Endothelial cell of umbilical vein (primary cell): ENCODE measurements around the gene CAMTA1.

Experiments used
- EZH2 ChIP-seq: IDR thresholded peaks from 2 replicates; pipeline ENCODE4 v1.6.1; 2012; ENCODE audit warnings: borderline replicate concordance, low read depth, mild to moderate bottlenecking, moderate library complexity, low read length, inconsistent platforms; ENCODE audit not compliant: severe bottlenecking
- FOS ChIP-seq: IDR thresholded peaks from 2 replicates; pipeline ENCODE4 v1.6.1; 2011; ENCODE audit warnings: mild to moderate bottlenecking, low read length, moderate library complexity, borderline replicate concordance; ENCODE audit not compliant: insufficient read depth
- GATA2 ChIP-seq: IDR thresholded peaks from 2 replicates; pipeline ENCODE4 v1.7.0; 2011; ENCODE audit warnings: low read depth, mild to moderate bottlenecking, moderate library complexity, mixed read lengths, low read length; ENCODE audit not compliant: insufficient read length, insufficient read depth
- JUN ChIP-seq: IDR thresholded peaks from 2 replicates; pipeline ENCODE4 v1.6.1; 2011; ENCODE audit warnings: borderline replicate concordance, low read depth; ENCODE audit not compliant: insufficient read length, insufficient read depth
- MYC ChIP-seq: IDR thresholded peaks from one replicate; pipeline ENCODE4 v1.6.1; 2011; ENCODE audit warnings: mild to moderate bottlenecking, low read depth, low read length
- POLR2A ChIP-seq: IDR thresholded peaks from 2 replicates; pipeline ENCODE4 v1.6.1; 2012; ENCODE audit warnings: low read depth, mild to moderate bottlenecking, control low read depth, low read length
- POLR2AphosphoS5 ChIP-seq: IDR thresholded peaks from 2 replicates; pipeline ENCODE4 v1.6.1; 2012; ENCODE audit warnings: low read depth, mild to moderate bottlenecking, control low read depth, low read length, moderate library complexity; ENCODE audit not compliant: insufficient read depth
- TF ChIP-seq, protein P1 (sequence below), 2 donors: IDR thresholded peaks; 1 replicate in 1 of 2; 2 replicates in 1 of 2; pipeline ENCODE4 v1.5.1; 2011; ENCODE audit warnings: low read length in 2 of 2, mild to moderate bottlenecking in 2 of 2, moderate library complexity in 2 of 2, control low read depth in 1 of 2, inconsistent platforms in 1 of 2, low read depth in 1 of 2; ENCODE audit not compliant: insufficient read depth in 1 of 2; ENCODE audit errors: extremely low read depth in 1 of 2

DNA sequence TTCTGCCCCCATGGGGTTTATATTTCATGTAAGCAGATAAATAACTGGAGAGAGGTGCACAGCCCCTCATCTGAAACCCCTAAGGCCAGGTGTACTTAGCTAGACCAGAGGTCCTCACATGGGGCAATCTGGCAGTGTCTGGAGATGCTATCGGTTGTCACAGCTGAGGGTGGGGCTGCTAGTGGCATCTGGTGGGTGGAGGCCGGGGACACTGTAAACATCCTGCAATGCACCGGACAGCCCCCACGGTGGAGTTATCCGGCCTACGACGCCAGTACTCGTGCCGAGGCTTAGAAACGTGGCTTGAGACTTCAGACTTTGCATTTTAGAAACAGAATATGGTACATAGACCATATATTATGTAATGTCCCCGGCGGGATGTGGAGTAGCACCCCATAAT lies 799.4 kb downstream of the CAMTA1 start:
- TF ChIP-seq, protein P1, sequence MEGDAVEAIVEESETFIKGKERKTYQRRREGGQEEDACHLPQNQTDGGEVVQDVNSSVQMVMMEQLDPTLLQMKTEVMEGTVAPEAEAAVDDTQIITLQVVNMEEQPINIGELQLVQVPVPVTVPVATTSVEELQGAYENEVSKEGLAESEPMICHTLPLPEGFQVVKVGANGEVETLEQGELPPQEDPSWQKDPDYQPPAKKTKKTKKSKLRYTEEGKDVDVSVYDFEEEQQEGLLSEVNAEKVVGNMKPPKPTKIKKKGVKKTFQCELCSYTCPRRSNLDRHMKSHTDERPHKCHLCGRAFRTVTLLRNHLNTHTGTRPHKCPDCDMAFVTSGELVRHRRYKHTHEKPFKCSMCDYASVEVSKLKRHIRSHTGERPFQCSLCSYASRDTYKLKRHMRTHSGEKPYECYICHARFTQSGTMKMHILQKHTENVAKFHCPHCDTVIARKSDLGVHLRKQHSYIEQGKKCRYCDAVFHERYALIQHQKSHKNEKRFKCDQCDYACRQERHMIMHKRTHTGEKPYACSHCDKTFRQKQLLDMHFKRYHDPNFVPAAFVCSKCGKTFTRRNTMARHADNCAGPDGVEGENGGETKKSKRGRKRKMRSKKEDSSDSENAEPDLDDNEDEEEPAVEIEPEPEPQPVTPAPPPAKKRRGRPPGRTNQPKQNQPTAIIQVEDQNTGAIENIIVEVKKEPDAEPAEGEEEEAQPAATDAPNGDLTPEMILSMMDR (IDR thresholded peaks at IDR 0.05; ENCODE audit: extremely low read depth in 1 of 2, insufficient read depth in 1 of 2, low read depth in 1 of 2, low read length in 2 of 2) = no peak
- TF ChIP-seq EZH2 (no peak), POLR2A (no peak), GATA2 (no peak), JUN (no peak), POLR2AphosphoS5 (no peak), MYC (no peak), FOS (no peak)
